ENCODE results near the gene TMC5. TPM values are rescaled to one million over a fixed set of nuclear protein-coding genes. Genes with fewer than 3 reads are reported as not detected.
"Not testable (repeated sequence)": the region's sequence is repeated elsewhere in the genome, so short reads cannot be mapped to it uniquely, and the experiment has no call there.

TMC5 gene
- total and polyA plus RNA-seq, 2 of the 13 experiments (the other 11 are each of a cell fraction or from before 2014, with no cell fraction given) = 0.09 to 0.41 TPM

- TF ChIP-seq GMEB1 (CRISPR knock-in tag; IDR thresholded peaks at IDR 0.05; ENCODE audit: borderline replicate concordance) (0 out of 2 replicates have a peak, but pooled peaks have one; percentile 9), ZNF710 (CRISPR knock-in tag; IDR thresholded peaks at IDR 0.05; ENCODE audit: borderline replicate concordance) (0 out of 2 replicates have a peak, but pooled peaks have one; percentile 26), HNF4A (CRISPR knock-in tag; IDR thresholded peaks at IDR 0.05) (peak; percentile 17), GLI4 (CRISPR knock-in tag; IDR thresholded peaks at IDR 0.05; ENCODE audit: borderline replicate concordance) (peak; percentile 6; the same call in 1 of the 2 replicates), TFE3 (CRISPR knock-in tag; IDR thresholded peaks at IDR 0.05) (0 out of 2 replicates have a peak, but pooled peaks have one; percentile 32), SOX5 (CRISPR knock-in tag; IDR thresholded peaks at IDR 0.05; ENCODE audit: borderline replicate concordance) (peak; percentile 78; the same call in 1 of the 2 replicates), HMG20A (CRISPR knock-in tag; IDR thresholded peaks at IDR 0.05; ENCODE audit: borderline replicate concordance) (0 out of 2 replicates have a peak, but pooled peaks have one; percentile 51), RNF219 (CRISPR knock-in tag; IDR thresholded peaks at IDR 0.05) (peak; percentile 48; the same call in 1 of the 2 replicates), HOMEZ (CRISPR knock-in tag; IDR thresholded peaks at IDR 0.05; ENCODE audit: low read depth) (0 out of 2 replicates have a peak, but pooled peaks have one; percentile 3), ZNF850 (CRISPR knock-in tag; conservative IDR thresholded peaks at IDR 0.05) (0 out of 2 replicates have a peak, but pooled peaks have one; percentile 58), HMG20B (CRISPR knock-in tag; conservative IDR thresholded peaks at IDR 0.05) (peak; percentile 68; the same call in 1 of the 2 replicates), NR2F6 (CRISPR knock-in tag; IDR thresholded peaks at IDR 0.05) (0 out of 2 replicates have a peak, but pooled peaks have one; percentile 3), GFI1 (CRISPR knock-in tag; IDR thresholded peaks at IDR 0.05; ENCODE audit: borderline replicate concordance) (peak; percentile 95), GATAD2A (CRISPR knock-in tag; IDR thresholded peaks at IDR 0.05) (0 out of 2 replicates have a peak, but pooled peaks have one; percentile 26), THAP11 (CRISPR knock-in tag; IDR thresholded peaks at IDR 0.05) (peak; percentile 16; the same call in 1 of the 2 replicates), SOX6 (CRISPR knock-in tag; IDR thresholded peaks at IDR 0.05) (peak; percentile 82), ZNF232 (CRISPR knock-in tag; IDR thresholded peaks at IDR 0.05; ENCODE audit: borderline replicate concordance) (0 out of 2 replicates have a peak, but pooled peaks have one; percentile 26)
- not testable (repeated sequence) for TF ChIP-seq NR2F6, SOX6 (IDR thresholded peaks at IDR 0.05)
Measured at GRCh38 chr16:19543278-19543996, 125.8 kb downstream of the TMC5 start (continued).
